Hepatic stellate cell (primary cell): ENCODE measurements around the gene UNC93A.
"Not testable (repeated sequence)": the region's sequence is repeated elsewhere in the genome, so short reads cannot be mapped to it uniquely, and the experiment has no call there.

Source experiments
- DNase-seq: peaks from one replicate; pipeline ENCODE4 v3.0.0; 2011; ENCODE audit warnings: low spot score

UNC93A gene

DNA sequence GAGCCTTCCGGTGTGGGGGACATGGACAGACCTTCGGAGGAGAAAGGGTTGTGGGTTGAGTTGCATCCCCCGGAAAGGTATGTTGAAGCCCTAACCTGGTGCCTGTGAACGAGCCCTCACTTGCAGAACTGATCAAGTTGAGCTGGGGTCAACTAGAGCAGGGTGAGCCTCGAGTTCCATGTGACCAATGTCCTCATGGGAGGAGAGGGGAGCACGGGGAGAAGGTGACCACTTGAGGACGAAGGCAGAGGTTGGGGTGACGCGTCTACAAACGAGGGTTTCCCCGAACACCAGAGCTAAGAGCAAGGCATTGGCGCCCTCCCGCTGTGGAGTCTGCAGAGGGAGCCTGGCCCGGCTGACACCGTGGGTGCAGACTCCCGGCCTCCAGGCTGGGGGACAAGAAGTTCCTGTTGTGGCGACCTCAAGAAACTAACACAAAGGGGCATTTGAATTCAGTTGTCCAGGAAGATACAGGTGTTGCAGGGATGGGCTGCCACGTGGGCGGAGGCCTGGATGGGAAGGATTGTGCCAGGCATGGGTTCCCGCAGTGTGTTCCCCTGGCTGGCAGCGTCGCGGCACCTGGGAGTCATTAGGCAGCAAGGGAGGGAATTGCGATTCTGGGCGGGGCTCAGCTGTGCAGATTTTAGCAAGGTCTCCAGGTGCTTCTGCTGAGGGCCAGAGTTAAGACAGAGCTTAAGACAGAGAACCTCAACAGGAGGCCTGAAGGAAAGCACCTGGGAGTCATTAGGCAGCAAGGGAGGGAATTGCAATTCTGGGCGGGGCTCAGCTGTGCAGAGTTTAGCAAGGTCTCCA, 20.4 kb upstream of the UNC93A start:
- DNase-seq: no peak

DNA sequence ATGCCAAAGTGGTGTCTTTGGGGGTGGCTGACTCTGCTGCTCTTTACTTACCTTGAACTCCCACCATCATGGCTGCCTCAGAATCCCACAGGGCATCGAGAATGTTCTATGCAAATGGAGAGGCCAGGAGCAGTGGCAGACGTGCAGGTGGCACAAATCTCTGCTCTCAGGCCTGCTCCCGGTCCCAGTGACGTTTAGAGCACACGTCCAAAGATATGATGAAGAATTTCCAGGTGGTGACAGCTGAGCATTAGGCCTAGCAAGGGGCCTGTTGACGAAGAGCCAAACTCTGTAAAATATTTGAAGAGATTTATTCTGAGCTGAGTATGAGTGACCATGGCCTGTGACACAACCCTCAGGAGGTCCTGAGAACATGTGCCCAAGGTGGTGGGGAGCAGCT, 19.0 kb upstream of the UNC93A start:
- DNase-seq: no peak

DNA sequence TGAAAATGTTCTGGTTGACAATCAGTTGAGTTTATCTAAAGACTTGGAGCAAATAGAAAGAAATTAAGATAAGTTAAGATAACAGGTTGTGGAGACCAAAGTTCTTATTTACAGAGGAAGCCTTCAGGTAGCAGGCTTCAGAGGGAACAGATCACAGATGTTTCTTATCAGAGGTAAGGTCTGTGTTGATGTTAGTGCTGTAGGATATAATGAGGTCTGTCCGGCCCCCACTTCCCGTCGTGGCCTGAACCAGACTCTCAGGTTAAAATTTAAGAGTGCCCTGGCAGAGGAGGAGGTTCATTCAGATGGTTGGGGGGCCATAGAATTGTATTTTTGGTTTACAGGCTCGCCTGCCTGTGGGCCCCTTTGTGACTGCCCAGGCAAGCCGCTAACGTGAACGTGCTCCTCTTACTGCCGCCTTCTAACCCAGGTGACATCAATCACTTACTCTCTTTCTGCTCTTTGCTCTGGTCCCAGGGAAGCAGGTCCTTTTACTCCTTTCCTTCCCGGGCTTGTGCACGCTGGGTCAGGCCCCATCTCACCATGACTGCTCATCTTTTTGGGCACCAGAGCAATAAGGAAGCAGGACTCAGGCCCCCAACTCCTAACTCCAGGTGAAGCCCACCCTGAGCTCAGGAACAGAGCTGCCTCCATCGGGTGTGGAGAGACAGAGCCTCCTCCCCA, 18.3 kb upstream of the UNC93A start:
- DNase-seq: no peak

DNA sequence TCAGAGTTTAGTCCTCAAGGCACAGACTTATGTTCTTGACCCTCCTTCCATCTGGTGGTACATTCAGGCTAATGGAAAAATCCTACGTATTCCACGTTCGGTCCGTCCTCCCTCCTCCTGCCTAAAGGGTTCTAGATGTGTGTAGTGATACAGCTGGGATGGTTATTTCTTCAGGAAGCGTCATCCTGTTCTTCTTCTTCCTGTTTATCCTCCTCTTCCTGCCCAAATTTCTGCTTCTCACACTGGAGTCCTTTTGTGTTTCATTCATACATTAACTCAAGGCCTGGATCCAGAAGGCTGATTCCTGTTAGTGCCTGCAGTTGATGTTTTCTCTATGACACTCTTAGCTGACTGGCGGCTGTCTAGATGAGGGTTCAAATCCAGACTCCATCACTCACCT, 16.8 kb upstream of the UNC93A start:
- DNase-seq: no peak

DNA sequence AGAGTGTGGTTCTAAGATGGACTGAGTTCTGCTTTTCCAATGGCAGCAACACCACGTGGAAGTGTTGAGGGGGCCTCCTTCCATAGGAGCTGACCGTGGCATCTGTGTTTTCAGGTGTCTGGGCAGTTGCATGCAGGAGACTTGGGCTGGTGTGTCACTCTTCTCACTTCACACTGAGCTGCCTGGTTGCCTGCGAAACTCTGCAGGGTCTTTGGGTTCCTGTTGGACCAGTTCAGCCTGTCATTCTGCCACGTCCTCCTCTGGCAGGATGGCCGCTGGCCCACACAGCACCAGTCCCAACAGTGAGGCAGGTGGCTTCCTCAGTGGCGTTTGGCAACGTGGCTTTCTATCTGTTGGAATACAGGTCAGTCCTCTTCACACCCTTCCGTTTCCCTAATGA, 16.1 kb upstream of the UNC93A start:
- DNase-seq: no peak

DNA sequence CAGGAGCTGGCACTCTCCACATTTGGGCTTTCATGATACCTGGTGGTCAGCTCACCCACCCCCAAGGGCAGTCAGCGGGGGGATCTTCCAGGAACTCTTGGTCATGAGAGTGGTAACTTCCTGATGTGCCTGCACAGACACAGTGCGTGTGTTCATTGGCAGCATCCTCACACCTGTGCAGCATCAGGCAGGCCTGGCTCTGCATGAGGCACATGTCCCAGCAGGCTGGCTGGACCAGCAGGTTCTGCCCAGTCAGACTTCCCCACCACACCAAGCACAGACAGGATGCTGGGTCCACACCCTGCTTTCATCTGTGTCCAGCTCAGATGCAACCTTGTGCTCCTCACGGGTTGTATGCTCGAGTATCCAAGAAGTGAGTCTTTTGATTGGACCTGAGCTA, 15.7 kb upstream of the UNC93A start:
- no peak for DNase-seq

DNA sequence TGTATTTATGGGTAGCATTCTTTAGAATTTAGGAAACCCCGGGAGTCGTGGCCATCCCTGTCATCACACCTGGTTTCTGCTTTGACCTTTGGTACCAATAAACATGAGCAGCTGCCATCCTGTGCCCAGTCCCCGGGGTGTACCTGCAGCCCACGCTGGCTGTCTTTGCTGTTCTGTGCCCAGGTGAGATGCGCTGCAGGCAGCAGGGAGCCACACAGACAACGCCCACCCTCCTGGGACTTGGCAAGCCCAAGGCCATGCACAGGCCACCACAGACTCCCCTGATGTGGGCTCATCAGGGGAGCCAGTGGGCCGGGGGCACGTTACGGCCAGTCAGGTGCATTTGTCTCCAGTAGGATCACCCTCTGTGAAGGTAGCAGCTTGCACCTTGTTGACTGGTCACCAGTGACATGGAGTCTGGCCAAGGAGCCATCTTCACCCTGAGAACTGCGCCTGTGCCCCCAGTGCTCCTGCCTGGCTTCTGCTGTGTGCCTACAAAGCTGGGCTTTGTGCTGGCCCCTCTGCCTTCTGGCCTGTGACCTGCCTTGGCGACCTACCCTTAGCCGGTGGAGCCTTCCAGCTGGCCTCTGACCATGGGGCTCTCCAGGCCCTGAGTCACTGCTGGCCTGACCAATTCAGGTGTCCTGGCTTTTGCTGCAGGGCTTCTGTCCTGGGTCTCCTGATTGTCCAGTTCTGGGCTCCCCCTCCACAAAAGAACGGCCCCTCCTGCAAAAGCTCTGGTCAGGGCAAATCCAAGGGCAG, 14.2 kb upstream of the UNC93A start:
- no peak for DNase-seq

DNA sequence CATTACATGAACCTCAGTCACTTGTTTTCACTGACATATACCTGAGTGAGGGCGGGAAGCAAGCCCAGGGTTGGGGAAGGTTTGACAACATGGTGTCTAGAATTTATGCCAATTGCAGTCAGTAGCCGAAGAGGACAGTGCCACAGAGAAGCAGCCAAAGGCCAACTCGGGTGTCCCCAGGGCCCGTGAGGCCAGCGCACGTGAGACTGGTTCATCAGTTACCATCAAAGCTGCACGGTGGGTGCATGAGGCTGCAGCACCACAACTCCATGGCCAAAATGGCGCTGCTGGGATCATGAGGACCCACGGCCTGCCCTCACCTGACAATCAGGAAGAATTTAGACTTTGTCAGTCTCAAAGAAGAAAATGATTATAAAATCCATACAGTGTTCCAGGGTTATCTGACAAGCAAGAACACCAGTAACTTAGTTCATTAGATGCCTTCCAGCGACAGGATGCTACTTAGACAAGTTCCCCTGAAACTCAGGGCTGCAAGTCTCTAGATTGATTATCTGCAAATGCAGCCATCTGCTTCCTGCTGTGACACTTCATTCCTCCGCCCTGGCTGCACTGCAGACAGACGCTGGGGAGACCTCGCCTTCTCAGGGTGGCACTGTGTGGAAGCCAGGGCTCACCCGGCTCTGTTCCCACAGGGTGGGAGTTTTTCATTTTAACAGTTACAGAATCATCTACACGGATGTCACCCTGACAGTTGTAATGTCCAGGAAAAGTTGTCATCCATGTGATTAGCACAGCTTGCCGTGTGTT, 12.8 kb upstream of the UNC93A start:
- not testable (repeated sequence) for DNase-seq

DNA sequence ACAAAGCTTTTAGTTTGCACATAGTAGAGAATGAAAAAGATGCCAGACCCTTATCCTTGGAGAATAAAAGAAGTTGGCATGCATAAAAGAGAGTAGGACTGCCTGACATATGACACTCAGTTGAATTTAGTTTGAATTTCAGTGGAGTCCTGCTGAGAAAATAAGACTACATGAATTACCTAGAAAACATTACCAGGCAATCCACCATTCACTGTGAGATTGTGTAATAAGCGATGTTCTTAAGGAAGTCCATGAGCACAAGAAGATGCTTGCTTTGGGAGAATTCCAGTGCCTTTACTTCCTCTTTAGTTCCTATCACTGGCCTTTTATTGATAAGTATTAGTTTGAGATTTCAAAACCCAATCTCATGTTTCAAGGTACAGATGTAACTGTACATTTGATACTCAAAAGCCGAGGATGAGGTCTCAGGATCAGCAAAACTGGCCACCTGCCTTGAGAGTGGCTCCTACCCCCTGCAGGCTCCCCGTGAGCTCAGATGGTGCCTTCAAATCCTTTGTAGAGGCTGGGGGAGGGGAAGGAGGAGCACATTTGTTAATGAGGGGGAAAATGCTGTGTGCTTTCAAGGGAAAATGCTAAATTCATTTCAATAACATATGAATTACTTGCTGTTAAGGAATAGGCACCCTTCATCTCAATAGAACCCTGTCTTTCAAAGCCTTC, 11.2 kb upstream of the UNC93A start:
- no peak for DNase-seq

DNA sequence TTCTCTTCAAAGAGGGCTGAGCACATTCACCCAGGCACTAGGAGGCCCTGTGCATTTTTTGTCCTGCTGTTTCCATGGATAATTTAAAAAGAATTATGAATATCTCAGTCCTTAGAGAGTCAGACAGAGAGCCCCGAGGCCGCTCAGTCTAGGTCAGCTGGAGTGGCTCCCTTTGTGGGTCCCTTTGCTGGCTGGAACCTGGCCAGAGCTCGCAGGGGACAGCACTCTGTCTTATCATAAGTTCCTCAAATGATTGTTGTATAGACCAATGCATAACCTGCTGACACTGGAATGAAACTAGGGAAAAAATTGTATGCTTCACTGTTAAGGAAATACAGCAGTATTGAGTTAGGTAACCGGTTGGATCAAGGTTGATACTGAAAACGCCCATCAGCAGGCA, 10.6 kb upstream of the UNC93A start:
- DNase-seq: not testable (repeated sequence)

DNA sequence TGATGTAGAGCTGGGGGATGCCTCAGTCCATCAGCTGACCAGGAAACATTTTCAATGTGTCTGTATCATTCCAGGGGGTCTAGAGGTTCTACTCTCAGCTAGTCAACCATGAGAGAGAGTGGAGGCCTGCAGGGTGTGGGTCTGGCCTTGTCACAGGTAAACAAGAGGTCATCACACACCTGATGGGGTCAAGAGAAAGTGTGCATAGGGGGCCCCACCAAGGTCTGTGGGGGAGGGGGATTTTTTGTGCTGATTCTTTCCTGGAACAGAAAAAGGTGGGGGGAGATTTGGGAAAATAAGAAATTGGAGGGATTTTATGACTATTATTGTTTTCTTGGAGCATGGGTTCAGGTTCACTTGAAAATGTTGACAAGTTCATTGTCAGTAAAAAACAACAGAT, 8.9 kb upstream of the UNC93A start:
- no peak for DNase-seq

DNA sequence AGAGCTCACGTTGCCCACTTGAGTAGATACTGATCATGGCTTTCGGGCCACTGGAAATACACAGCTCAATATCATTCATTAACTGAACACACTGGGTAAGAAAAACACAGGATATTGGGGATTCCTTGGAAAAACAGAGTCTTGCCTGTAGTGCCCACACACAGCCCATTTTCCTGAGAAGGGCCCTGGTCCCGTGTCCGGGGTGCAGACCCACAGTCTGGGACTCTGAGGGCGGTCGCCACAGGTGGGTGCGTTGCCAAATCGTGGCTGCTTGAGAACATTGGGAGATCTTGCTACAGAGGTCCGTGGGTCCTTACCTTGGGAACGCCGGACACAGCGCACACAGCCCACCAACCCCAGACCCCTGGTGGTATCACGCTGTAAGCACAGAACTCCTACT, 6.5 kb upstream of the UNC93A start:
- not testable (repeated sequence) for DNase-seq

DNA sequence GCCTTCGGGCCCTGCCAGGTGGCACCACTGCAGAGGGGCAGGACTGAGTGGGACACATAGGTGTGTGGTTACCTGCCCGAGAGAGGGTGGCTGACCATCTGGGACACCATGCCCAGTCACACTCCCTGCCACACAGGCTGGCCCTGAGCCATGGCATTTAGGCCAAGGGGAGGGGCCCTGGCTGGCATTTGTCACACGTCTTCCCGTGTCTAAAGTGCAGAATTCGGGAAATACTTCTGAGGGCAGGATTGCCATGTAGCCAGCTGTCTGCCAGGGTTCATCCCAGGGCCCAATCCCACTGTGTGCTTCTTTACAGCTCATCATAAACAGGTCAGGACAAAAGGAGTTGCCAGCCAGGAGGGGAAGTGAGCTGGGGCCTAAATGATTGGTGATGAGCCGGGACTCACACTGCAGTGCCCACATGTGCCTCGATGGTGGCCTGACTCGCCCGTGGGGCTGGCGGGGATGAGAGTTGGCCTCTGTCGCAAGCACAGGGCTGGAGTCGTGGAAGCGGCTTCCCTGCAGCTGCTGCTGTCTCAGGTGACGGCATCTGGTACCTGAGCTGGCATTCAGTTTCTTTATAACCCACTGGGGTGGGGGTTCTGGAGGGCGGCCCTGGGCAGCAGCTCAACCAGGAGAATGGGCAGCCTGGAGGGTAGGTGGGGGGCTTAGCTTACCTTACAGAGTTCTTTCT, 5.9 kb upstream of the UNC93A start:
- no peak for DNase-seq

DNA sequence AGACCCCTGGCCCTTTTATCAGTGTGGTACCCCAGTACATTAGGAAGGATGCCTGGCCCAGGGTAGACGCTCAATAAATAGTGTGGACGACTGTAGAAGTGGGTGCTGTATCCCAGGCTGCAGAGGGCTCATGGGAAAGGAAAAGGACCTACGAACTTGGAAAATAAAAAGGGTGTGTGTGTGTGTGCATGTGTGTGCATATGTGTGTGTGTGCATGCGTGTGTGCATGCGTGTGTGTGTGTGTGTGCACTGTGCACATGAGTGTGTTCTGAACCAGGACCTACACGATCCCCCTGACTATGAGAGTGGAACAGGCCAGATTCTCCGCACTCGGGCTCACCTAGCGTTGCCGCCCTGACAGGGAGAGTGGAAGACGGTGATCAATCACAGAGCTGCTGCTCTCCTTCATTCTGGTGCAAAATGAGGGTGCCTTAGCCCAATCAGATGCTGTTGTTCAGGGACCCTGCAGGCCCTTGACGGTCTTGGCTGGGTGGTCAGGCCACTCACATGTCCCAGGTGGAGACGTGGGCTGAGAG, 3.5 kb upstream of the UNC93A start:
- DNase-seq: no peak

DNA sequence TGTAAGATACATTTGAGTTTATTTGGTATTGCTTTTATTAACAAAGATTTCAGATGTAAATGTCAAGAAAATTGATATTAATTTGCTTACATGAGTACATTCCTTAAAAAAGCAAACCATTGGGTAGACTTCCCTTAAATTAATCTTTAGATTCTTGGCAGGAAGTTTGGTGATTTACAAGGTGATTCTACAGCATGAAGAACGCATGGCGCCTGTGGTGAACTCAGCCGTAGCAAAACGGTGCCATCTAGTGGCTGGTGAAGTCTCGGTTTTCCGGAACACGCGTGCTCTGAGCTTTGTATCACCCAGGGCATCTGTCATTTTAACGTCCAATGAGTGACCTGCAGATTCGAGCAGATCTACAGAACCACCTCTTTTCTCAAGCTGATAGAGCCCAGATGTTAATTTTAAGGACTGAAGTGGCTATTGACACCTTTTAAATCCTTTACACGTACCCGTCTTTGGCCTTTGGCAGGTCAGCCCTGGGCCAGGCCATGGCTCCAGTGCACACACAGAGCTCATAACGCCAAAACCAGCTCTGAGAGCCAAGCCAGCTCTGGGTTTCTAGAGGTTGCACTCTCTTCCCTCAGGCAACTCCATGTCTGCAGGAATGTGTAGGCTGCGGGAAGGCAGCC, 2.4 kb upstream of the UNC93A start:
- not testable (repeated sequence) for DNase-seq

DNA sequence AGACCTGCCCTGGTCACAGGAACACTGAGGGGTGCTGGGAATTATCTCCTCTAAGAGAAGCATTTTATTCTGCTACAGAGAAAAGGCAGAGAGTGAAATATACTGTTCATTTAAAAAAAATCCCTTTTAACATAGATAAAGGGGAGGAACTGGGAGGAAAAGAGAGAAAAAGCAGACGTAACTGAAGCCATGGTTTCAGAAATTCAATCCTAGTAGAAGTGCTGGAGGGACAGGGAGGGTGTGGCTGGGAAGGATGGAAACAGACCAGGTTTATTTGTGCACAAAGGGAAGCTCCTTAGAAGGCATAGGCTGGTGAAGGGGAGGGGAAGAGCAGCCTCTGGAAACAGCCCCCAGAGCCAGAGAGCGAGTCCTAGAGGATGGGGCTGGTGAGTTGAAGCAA, 1.8 kb upstream of the UNC93A start:
- not testable (repeated sequence) for DNase-seq

DNA sequence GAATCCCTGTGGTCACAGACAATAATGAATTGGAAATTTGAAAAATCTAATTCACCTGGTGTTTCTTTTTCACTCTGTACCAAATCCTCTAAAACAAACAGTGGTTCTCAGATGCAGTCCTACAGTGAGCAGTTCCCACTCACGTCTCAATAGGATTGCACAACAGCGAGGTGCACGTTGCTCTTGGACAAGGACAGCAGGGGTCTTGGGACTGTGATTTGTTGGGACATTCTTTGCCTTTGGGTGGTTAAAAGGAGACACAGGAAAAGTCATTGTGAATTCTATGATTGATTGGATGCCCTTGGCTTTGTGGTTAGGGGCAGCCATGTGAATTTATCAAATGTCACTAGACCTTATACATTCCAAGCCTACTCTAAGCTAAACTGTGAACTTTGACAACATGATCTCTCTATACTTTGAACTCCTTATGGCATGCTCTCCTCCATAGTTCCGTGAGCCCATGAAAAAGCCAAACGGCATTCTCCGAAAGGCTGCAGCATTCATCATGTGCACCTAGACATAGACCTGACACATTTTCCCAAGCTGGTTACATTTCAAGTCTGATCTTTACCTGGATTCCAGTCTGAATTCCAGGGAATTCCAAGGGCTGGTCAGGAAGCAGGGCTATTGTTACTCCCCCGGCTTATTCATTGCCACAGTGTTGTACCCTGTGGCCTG, 647 bp downstream of the UNC93A start:
- DNase-seq: no peak

DNA sequence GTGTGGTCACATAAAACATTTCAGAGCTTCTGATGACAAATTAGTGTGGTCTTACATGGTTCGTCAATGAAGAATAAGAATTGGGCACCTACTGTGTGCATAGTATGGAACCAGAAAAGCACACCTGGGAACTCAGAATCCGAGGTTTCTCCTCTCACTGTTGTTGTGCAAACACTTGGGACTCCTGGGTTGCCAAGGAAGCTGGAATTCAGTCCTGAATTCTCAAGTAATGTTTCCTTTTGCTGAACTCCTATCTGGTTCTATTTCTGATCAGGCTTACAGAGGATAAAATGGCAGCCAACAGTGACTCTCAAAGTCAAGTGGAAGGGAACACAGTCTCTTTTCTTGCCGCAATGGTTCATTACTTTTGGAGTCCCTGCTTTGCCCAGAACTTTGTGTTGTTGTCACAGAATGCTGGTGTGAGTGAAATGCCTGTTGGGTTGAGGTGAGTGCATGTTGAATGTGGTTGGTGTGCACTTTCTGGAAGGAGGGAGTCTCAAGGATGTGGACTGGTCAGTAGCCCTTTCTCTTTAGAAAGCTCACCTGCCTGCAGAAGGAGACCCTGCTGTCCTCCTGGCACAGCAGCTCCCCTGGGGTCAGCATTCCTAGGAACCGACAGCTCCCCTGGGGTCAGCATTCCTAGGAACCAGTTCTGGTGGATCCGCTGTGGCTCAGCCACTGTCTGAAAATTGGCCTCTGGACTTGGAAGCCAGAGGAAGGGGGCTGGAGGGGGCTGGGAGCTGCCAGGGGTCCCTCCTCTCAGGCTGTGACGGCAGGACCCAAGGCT, 1.4 kb downstream of the UNC93A start:
- DNase-seq: no peak

DNA sequence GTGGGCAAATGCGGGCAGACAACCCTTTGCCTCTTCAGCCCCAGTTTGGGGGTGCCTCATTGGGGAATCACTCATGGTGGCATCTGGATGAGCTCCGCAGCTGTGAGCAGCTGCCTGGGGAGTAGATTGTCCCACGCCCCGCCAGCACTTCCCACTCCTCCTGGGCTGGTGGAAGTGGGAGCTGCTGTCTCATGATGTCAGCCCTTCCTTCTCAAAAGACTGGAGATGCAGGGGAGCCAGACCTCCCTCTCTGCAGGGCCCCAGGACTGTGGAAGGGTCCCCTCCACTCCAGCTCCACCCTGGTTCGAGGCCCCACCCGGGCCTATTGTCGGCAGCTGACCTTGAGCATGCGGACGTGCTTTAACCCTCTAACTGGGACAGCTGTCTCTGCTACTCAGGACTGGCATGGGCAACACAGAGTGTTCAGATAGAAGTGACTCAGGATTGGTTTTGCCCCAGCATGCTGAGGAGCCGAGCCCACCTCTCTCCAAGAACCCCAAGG, 2.0 kb downstream of the UNC93A start:
- no peak for DNase-seq
